Stomach (tissue), 4 donors: ENCODE results near the gene GPR180.

ENCODE experiments used
- EP300 ChIP-seq: sonication (generic); formaldehyde crosslinking; IDR thresholded peaks from one replicate; pipeline ENCODE4 v1.6.1; 2017; ENCODE audit warnings: antibody characterized with exemption
- POLR2A ChIP-seq, 4 donors: fragments of 450-650 bp; IDR thresholded peaks; one replicate each; pipeline ENCODE4 v1.6.1; 2016; ENCODE audit warnings: antibody characterized with exemption in 4 of 4, control low read depth in 2 of 4, mild to moderate bottlenecking in 1 of 4, moderate library complexity in 1 of 4
- POLR2AphosphoS5 ChIP-seq, 3 donors: sonication (generic); formaldehyde crosslinking; IDR thresholded peaks; one replicate each; pipeline ENCODE4 v1.6.1; 2016; ENCODE audit warnings: antibody characterized with exemption in 3 of 3
- TF ChIP-seq, protein P1 (sequence below), 7 experiments: fragments of 450-650 bp in 4 of 7; fragments of 200-600 bp in 3 of 7; sonication (generic) in 3 of 7; IDR thresholded peaks; one replicate each; pipeline ENCODE4 v1.5.1; 2016 to 2019; ENCODE audit warnings: antibody characterized with exemption in 7 of 7, control low read depth in 2 of 7, mild to moderate bottlenecking in 1 of 7

DNA sequence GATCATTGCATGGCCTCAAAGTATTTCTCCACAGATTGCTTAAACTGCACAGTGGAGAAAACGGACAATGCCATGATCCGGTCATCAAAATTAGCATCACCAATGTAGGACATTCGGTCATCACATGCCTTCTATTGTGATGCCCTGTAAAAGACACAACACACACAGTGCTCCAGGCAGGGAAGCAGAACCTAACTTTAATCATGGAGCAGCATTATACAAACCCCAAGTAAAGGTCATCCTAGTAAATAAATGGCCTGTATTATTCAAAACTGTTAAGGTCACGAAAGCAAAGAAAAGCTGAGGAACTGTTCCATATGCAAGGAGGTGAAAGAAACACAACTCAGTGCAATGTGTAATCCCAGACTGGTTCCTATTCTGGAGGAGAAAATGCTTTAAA lies 47.9 kb upstream of the GPR180 start:
- TF ChIP-seq, protein P1, sequence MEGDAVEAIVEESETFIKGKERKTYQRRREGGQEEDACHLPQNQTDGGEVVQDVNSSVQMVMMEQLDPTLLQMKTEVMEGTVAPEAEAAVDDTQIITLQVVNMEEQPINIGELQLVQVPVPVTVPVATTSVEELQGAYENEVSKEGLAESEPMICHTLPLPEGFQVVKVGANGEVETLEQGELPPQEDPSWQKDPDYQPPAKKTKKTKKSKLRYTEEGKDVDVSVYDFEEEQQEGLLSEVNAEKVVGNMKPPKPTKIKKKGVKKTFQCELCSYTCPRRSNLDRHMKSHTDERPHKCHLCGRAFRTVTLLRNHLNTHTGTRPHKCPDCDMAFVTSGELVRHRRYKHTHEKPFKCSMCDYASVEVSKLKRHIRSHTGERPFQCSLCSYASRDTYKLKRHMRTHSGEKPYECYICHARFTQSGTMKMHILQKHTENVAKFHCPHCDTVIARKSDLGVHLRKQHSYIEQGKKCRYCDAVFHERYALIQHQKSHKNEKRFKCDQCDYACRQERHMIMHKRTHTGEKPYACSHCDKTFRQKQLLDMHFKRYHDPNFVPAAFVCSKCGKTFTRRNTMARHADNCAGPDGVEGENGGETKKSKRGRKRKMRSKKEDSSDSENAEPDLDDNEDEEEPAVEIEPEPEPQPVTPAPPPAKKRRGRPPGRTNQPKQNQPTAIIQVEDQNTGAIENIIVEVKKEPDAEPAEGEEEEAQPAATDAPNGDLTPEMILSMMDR (IDR thresholded peaks at IDR 0.05), result no peak
- TF ChIP-seq POLR2A (IDR thresholded peaks at IDR 0.05) (no peak), POLR2AphosphoS5 (IDR thresholded peaks at IDR 0.05) (no peak), EP300 (no peak)
